Endothelial cell of hepatic sinusoid (primary cell): ENCODE measurements around the gene LCE1B.

Source experiments
- in situ Hi-C: cut with HindIII; loops from 2 replicates; pipeline ENCODE4 v1.10.0; 2017; ENCODE audit warnings: low sequenced_read_pairs

Gene LCE1B

DNA sequence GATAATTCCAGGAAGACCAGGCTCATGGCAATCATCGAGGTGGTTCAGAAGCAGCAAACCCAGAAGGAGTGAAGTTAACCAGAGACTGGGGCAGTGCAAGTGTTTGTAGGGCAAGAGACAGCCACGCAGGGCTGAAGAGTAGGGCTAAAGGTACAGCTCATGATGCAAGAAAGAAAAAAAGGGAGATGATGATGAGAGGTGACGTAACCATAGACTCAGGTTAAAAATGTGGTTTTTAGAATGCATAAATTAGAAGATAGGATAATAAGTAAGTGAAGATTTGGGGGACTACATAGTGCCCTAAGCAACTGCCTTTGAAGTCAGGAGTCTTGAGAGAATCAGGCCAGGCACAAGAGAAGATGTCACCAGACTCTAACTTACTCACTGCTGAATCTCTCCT is 48.4 kb downstream of the LCE1B start:
- in situ Hi-C loops, result no loop called here

DNA sequence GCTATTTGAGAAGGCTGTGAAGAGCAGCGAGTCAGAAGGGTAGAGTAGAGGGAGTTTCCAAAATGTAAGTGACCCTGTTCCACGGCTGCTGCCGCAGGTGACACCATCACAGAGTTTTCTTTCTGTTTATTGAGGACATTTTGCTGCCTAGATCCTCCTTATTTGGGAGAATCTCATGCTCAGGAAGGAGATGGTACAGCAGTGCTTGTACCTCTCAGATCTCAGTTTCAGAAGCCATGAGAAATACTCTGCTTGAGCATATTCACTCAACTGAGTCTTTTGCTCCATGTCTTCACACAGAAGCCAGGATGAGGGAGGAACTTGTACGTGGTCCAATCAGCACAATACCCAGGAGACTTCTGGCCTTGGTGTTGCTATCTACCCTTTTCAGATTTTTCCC is 49.6 kb downstream of the LCE1B start:
- in situ Hi-C loops, result no loop called here
